ENCODE measurements around the gene RSPH3. TPM values are rescaled to one million over a fixed set of nuclear protein-coding genes. Genes with fewer than 3 reads are reported as not detected.
A peak's percentile ranks its signal among the peaks of the same experiment; 100 is the strongest.

The RSPH3 gene, protein sequence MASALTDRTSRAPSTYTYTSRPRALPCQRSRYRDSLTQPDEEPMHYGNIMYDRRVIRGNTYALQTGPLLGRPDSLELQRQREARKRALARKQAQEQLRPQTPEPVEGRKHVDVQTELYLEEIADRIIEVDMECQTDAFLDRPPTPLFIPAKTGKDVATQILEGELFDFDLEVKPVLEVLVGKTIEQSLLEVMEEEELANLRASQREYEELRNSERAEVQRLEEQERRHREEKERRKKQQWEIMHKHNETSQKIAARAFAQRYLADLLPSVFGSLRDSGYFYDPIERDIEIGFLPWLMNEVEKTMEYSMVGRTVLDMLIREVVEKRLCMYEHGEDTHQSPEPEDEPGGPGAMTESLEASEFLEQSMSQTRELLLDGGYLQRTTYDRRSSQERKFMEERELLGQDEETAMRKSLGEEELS
- total RNA-seq: 1 to 10 TPM; 2.8 to 3.8 TPM
- polyA plus RNA-seq: 1 to 10 TPM; 1.7 to 4.6 TPM

DNA sequence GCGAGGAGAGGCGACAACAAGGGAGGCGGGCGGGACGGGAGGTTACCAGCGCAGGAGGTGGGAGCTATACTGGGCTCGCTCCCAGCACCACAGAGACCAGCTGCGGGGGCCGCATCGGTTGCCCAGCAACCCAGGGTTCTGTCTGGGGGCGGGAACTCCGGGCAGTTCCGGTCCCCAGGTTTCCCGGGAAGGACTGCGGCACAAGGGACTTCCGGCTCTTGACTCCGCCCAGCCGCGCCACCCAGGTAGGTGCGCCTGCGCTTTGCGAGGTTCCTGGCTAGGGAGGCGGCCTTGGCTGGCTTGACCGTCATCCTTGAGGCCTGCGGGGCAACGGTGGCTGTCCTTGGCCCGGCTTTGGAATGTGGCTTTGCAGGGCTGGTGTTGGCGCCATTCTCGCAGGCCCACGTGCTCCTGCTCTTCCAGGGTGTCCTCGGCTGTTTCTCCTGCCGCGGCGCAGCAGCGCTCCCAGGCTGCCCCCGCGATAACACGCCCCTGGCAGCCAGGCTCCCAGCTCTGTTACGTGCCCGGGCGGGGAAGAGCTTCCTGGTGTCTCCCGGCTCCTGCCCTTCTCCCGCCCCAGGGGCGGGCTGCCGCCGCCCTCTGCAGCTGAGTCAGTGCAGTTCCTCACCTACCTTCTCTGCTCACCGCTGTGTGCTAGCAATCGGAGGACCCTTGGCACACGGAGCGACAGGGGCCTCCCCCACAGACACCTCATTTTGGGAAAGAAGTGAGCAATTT, at the start of gene RSPH3:
Gene RSPH3 (minus strand): TSS at position 537 of the 738 bp plus-strand sequence. CDS start 652 bp downstream, outside the sequence.
- TF ChIP-seq HNF4A (conservative IDR thresholded peaks at IDR 0.05) (peak; percentile 16 to 47), RXRA (IDR thresholded peaks at IDR 0.05) (peak; percentile 42 to 60), TAF1 (conservative IDR thresholded peaks at IDR 0.05) (peak; percentile 72), ZBTB33 (IDR thresholded peaks at IDR 0.05) (no peak), NR2F2 (IDR thresholded peaks at IDR 0.05) (no peak), FOXA1 (IDR thresholded peaks at IDR 0.05) (no peak), GABPA (IDR thresholded peaks at IDR 0.05 in 1 of 2, conservative IDR thresholded peaks at IDR 0.05 in 1 of 2) (peak; percentile 99), YY1 (IDR thresholded peaks at IDR 0.05) (peak; percentile 91), EGR1 (IDR thresholded peaks at IDR 0.05; ENCODE audit: low read depth in 2 of 2) (peak; percentile 81 to 93), RAD21 (IDR thresholded peaks at IDR 0.05) (peak; percentile 14 to 41), JUND (IDR thresholded peaks at IDR 0.05) (peak in 1 of 2 donors; percentile 7), SP1 (IDR thresholded peaks at IDR 0.05) (peak; percentile 65), FOXA2 (IDR thresholded peaks at IDR 0.05) (peak; percentile 8), HNF4G (IDR thresholded peaks at IDR 0.05) (no peak)
- TF ChIP-seq, protein P1, sequence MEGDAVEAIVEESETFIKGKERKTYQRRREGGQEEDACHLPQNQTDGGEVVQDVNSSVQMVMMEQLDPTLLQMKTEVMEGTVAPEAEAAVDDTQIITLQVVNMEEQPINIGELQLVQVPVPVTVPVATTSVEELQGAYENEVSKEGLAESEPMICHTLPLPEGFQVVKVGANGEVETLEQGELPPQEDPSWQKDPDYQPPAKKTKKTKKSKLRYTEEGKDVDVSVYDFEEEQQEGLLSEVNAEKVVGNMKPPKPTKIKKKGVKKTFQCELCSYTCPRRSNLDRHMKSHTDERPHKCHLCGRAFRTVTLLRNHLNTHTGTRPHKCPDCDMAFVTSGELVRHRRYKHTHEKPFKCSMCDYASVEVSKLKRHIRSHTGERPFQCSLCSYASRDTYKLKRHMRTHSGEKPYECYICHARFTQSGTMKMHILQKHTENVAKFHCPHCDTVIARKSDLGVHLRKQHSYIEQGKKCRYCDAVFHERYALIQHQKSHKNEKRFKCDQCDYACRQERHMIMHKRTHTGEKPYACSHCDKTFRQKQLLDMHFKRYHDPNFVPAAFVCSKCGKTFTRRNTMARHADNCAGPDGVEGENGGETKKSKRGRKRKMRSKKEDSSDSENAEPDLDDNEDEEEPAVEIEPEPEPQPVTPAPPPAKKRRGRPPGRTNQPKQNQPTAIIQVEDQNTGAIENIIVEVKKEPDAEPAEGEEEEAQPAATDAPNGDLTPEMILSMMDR (IDR thresholded peaks at IDR 0.05; ENCODE audit: low read depth, low read length, missing input control): no peak
- TF ChIP-seq, protein P2, sequence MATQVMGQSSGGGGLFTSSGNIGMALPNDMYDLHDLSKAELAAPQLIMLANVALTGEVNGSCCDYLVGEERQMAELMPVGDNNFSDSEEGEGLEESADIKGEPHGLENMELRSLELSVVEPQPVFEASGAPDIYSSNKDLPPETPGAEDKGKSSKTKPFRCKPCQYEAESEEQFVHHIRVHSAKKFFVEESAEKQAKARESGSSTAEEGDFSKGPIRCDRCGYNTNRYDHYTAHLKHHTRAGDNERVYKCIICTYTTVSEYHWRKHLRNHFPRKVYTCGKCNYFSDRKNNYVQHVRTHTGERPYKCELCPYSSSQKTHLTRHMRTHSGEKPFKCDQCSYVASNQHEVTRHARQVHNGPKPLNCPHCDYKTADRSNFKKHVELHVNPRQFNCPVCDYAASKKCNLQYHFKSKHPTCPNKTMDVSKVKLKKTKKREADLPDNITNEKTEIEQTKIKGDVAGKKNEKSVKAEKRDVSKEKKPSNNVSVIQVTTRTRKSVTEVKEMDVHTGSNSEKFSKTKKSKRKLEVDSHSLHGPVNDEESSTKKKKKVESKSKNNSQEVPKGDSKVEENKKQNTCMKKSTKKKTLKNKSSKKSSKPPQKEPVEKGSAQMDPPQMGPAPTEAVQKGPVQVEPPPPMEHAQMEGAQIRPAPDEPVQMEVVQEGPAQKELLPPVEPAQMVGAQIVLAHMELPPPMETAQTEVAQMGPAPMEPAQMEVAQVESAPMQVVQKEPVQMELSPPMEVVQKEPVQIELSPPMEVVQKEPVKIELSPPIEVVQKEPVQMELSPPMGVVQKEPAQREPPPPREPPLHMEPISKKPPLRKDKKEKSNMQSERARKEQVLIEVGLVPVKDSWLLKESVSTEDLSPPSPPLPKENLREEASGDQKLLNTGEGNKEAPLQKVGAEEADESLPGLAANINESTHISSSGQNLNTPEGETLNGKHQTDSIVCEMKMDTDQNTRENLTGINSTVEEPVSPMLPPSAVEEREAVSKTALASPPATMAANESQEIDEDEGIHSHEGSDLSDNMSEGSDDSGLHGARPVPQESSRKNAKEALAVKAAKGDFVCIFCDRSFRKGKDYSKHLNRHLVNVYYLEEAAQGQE (IDR thresholded peaks at IDR 0.05): peak; percentile 79
- TF ChIP-seq, protein P3, sequence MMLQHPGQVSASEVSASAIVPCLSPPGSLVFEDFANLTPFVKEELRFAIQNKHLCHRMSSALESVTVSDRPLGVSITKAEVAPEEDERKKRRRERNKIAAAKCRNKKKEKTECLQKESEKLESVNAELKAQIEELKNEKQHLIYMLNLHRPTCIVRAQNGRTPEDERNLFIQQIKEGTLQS (IDR thresholded peaks at IDR 0.05): peak; percentile 6
- TF ChIP-seq, protein P4, sequence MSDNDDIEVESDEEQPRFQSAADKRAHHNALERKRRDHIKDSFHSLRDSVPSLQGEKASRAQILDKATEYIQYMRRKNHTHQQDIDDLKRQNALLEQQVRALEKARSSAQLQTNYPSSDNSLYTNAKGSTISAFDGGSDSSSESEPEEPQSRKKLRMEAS (IDR thresholded peaks at IDR 0.05): peak; percentile 56
- DNase-seq (ENCODE audit: low spot score): peak; percentile 92
- Histone ChIP-seq H3K4me1 (ENCODE audit: control insufficient read depth in 4 of 4, insufficient read depth in 4 of 4, low read length in 3 of 4) (peaks cover 0 to 15% (median 9%) of the 10 kb centered on the region in 4 donors), H3K27me3 (ENCODE audit: control insufficient read depth in 4 of 4, insufficient read depth in 4 of 4, low read length in 3 of 4) (no peaks in the 10 kb centered on the region), H3K36me3 (ENCODE audit: control insufficient read depth in 4 of 4, insufficient read depth in 3 of 4, low read depth in 1 of 4, low read length in 3 of 4) (no peaks in the 10 kb centered on the region), H3K9ac (ENCODE audit: low read depth in 1 of 2, low read length in 2 of 2) (peak within 1 kb of the TSS; percentile 71 to 79), H3K27ac (ENCODE audit: low read depth in 1 of 2, low read length in 2 of 2) (peak within 1 kb of the TSS; percentile 89 to 93), H3K4me3 (ENCODE audit: low read depth in 1 of 3, low read length in 3 of 3) (peak within 1 kb of the TSS; percentile 74 to 94 (median 81)), H3K9me3 (ENCODE audit: control insufficient read depth in 4 of 4, low read length in 3 of 4) (no peaks in the 10 kb centered on the region)
- WGBS: under 1% methylated on average over 50 of the region's 50 CpGs

All from liver (tissue), 9 donors.